ENCODE results near the gene ANKRD13B.
"Not testable (repeated sequence)": the region's sequence is repeated elsewhere in the genome, so short reads cannot be mapped to it uniquely, and the experiment has no call there.

ANKRD13B gene

DNA sequence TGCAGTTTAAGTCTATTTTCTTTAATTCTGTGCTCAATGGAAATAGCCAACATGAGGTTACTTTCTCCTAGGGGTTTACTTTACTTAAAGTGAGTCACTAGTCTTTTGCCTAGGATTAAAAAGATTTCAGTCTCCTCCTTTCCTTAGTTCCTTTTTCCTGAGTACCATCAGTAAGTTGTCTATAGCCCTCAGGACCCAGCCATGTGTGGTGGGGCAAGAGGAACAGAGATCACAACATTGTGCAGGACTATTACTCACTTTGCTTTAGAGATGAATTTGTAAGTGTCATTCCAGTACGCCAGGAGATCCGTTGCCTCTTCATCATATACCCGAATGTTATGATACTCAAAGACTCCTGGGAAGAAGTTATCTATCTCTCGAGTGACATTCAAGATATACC, 57.5 kb downstream of the ANKRD13B start:
- no peak for DNase-seq

GRCh38 chr17:29651913-29652312, 59.0 kb downstream of the ANKRD13B start:
- not testable (repeated sequence) for DNase-seq

- DNase-seq, result no peak
These were observed 60.0 kb downstream of the ANKRD13B start for GRCh38 chr17:29652976-29653375.

GRCh38 chr17:29653995-29654714, 61.2 kb downstream of the ANKRD13B start:
- DNase-seq, result no peak

- DNase-seq, result no peak
These were observed 62.4 kb downstream of the ANKRD13B start for GRCh38 chr17:29655323-29655722.

GRCh38 chr17:29659155-29659554, 66.2 kb downstream of the ANKRD13B start:
- DNase-seq, result no peak

GRCh38 chr17:29661213-29661612, 68.3 kb downstream of the ANKRD13B start:
- DNase-seq, result no peak

DNA sequence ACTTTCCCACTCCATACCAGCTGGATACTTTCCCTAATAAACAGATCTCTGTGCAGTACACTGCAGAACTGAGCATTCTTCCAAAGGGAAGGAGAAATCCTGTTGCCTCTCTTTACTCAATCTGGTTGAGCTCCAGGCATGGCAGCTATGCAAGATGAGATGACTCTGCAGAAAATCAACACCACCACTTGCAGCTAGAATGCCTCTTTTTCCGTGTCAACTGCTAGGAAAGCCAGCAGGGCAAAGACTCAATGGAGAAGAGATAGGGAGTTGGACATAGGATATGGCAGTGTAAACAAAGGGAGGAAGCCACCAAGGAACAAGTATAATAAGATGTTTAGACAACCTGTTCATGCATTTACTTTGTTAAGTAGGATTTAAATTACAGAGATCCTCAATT, 70.2 kb downstream of the ANKRD13B start:
- DNase-seq, result no peak
